Neural cell (in vitro differentiated cells): Measurements from ENCODE around the gene SPIN1. TPM values are rescaled to one million over a fixed set of nuclear protein-coding genes. Genes with fewer than 3 reads are reported as not detected.

Experiments used
- H2AFZ ChIP-seq: fragments of 200-600, 300-800 bp; sonication (generic), shearing (Covaris generic); 2 replicates; pipeline ENCODE4 v1.6.0; 2014; ENCODE audit warnings: low read depth, mild to moderate bottlenecking, antibody characterized with exemption, low read length, moderate library complexity
- H3F3A ChIP-seq: fragments of 200-600 bp; shearing (Covaris generic); 2 replicates; pipeline ENCODE4 v1.6.1; 2016; ENCODE audit warnings: mild to moderate bottlenecking, moderate library complexity, mixed read lengths, antibody characterized with exemption, low read length; ENCODE audit not compliant: insufficient read depth, poor library complexity, severe bottlenecking
- H3K27ac ChIP-seq: fragments of 200-600, 300-800 bp; sonication (generic), shearing (Covaris generic); 2 replicates; pipeline ENCODE4 v1.5.1; 2014; ENCODE audit warnings: mild to moderate bottlenecking, low read length, moderate library complexity
- H3K27me3 ChIP-seq: fragments of 300-800, 200-600 bp; sonication (generic), shearing (Covaris generic); 2 replicates; pipeline ENCODE4 v1.6.0; 2014; ENCODE audit warnings: mild to moderate bottlenecking, low read depth, low read length, moderate library complexity; ENCODE audit not compliant: insufficient read depth
- H3K36me3 ChIP-seq: fragments of 300-800, 200-600 bp; sonication (generic), shearing (Covaris generic); 2 replicates; pipeline ENCODE4 v1.5.1; 2014; ENCODE audit warnings: mild to moderate bottlenecking, antibody characterized with exemption, low read length, moderate library complexity; ENCODE audit not compliant: insufficient read depth
- H3K4me2 ChIP-seq: fragments of 300-800, 200-600 bp; sonication (generic), shearing (Covaris generic); 2 replicates; pipeline ENCODE4 v1.6.0; 2014; ENCODE audit warnings: mild to moderate bottlenecking, low read length
- H3K4me3 ChIP-seq: fragments of 300-800, 200-600 bp; sonication (generic), shearing (Covaris generic); 2 replicates; pipeline ENCODE4 v1.5.1; 2014; ENCODE audit warnings: mild to moderate bottlenecking, low read length, moderate library complexity
- H3K79me2 ChIP-seq: fragments of 200-600 bp; shearing (Covaris generic); replicated peaks from 2 replicates; pipeline ENCODE4 v1.6.0; 2014; ENCODE audit warnings: mild to moderate bottlenecking, low read length, moderate library complexity; ENCODE audit not compliant: insufficient read depth
- H3K9ac ChIP-seq: fragments of 300-800, 200-600 bp; sonication (generic), shearing (Covaris generic); 2 replicates; pipeline ENCODE4 v1.6.1; 2016; ENCODE audit warnings: mild to moderate bottlenecking, low read length, mixed read lengths
- H3K9me2 ChIP-seq: fragments of 200-600 bp; shearing (Covaris generic); 2 replicates; pipeline ENCODE4 v1.6.1; 2016; ENCODE audit warnings: mild to moderate bottlenecking, low read length, mixed read lengths; ENCODE audit not compliant: insufficient read depth
- H3K9me3 ChIP-seq: fragments of 200-600, 300-800 bp; sonication (generic), shearing (Covaris generic); 2 replicates; pipeline ENCODE4 v1.6.1; 2016; ENCODE audit warnings: mild to moderate bottlenecking, mixed run types, low read length, moderate library complexity, mixed read lengths
- H4K20me1 ChIP-seq: fragments of 200-600 bp; shearing (Covaris generic); 2 replicates; pipeline ENCODE4 v1.6.1; 2016; ENCODE audit warnings: mild to moderate bottlenecking, mixed run types; ENCODE audit not compliant: insufficient read depth
- CTCF ChIP-seq: fragments of 450-650 bp; IDR thresholded peaks from 2 replicates; pipeline ENCODE4 v1.5.1; 2014; ENCODE audit warnings: antibody characterized with exemption, mild to moderate bottlenecking, moderate library complexity; ENCODE audit not compliant: poor library complexity, severe bottlenecking
- EP300 ChIP-seq: fragments of 450-650 bp; conservative IDR thresholded peaks from 2 replicates; pipeline ENCODE4 v1.6.1; 2014; ENCODE audit warnings: antibody characterized with exemption, mild to moderate bottlenecking, moderate library complexity; ENCODE audit not compliant: poor library complexity, severe bottlenecking
- EZH2 ChIP-seq: fragments of 200-600, 300-800 bp; shearing (Covaris generic), sonication (generic); IDR thresholded peaks from 2 replicates; pipeline ENCODE4 v1.6.1; 2014; ENCODE audit warnings: antibody characterized with exemption, low read length, borderline replicate concordance, mild to moderate bottlenecking; ENCODE audit not compliant: insufficient read depth, poor library complexity, severe bottlenecking
- MXI1 ChIP-seq: fragments of 450-650 bp; conservative IDR thresholded peaks from 2 replicates; pipeline ENCODE4 v1.6.1; 2014; ENCODE audit warnings: antibody characterized with exemption, mild to moderate bottlenecking; ENCODE audit not compliant: poor library complexity, severe bottlenecking
- POLR2AphosphoS5 ChIP-seq: IDR thresholded peaks from 2 replicates; pipeline ENCODE4 v1.6.1; 2012
- RAD21 ChIP-seq: fragments of 450-650 bp; conservative IDR thresholded peaks from 2 replicates; pipeline ENCODE4 v1.6.1; 2014; ENCODE audit warnings: antibody characterized with exemption, mild to moderate bottlenecking, moderate library complexity
- REST ChIP-seq: IDR thresholded peaks from 2 replicates; pipeline ENCODE4 v1.6.1; 2012; ENCODE audit warnings: borderline replicate concordance
- SMC3 ChIP-seq: fragments of 450-650 bp; conservative IDR thresholded peaks from 2 replicates; pipeline ENCODE4 v1.6.1; 2014; ENCODE audit warnings: antibody characterized with exemption, mild to moderate bottlenecking, moderate library complexity; ENCODE audit not compliant: poor library complexity
- TAF1 ChIP-seq: IDR thresholded peaks from 2 replicates; pipeline ENCODE4 v1.6.1; 2012; ENCODE audit warnings: low read depth
- polyA plus RNA-seq: library from polyadenylated mRNA; depleted of rRNA; stranded (reverse); fragments of >200 nt; gene quantifications from 2 replicates; pipeline ENCODE4 v1.2.3, GENCODE V29; 2014

Gene SPIN1
- polyA plus RNA-seq, 1 donor from 2014 or later = 282 TPM

GRCh38 chr9:88435336-88435735 is 47.1 kb downstream of the SPIN1 start:
- H3K9ac ChIP-seq = no peak overlapping the region
- H3K9me3 ChIP-seq = no peaks in the 10 kb centered on the region
- H3K36me3 ChIP-seq = peaks cover 9% of the 10 kb centered on the region
- no peak overlapping the region for H3K4me3 ChIP-seq
- H3K27me3 ChIP-seq = no peaks in the 10 kb centered on the region
- H3K27ac ChIP-seq = no peak overlapping the region
- H3K4me2 ChIP-seq = no peak overlapping the region
- H3K79me2 ChIP-seq = peaks cover 36% of the 10 kb centered on the region
- no peak for TF ChIP-seq EZH2
- TF ChIP-seq TAF1 = no peak
- no peak for TF ChIP-seq MXI1
- TF ChIP-seq POLR2AphosphoS5 = no peak
- TF ChIP-seq REST = no peak
- no peak for TF ChIP-seq SMC3
- no peak for TF ChIP-seq CTCF
- H2AFZ ChIP-seq = no peak overlapping the region
- no peaks in the 10 kb centered on the region for H3F3A ChIP-seq
- no peaks in the 10 kb centered on the region for H3K9me2 ChIP-seq
- no peaks in the 10 kb centered on the region for H4K20me1 ChIP-seq

- no peak for TF ChIP-seq MXI1
- no peak for TF ChIP-seq TAF1
- TF ChIP-seq CTCF = no peak
- TF ChIP-seq RAD21 = no peak
- TF ChIP-seq POLR2AphosphoS5 = no peak
- TF ChIP-seq EZH2 = no peak
- no peak for TF ChIP-seq REST
- TF ChIP-seq SMC3 = no peak
- TF ChIP-seq EP300 = no peak
- Histone ChIP-seq H3K79me2 (peaks cover 41% of the 10 kb centered on the region), H3K9me2 (no peaks in the 10 kb centered on the region), H3K27ac (no peak overlapping the region), H3K9me3 (no peaks in the 10 kb centered on the region), H2AFZ (no peak overlapping the region), H3K36me3 (peaks cover 9% of the 10 kb centered on the region), H4K20me1 (no peaks in the 10 kb centered on the region), H3K27me3 (no peaks in the 10 kb centered on the region), H3K9ac (no peak overlapping the region), H3F3A (no peaks in the 10 kb centered on the region), H3K4me2 (no peak overlapping the region), H3K4me3 (no peak overlapping the region)
These were observed 48.1 kb downstream of the SPIN1 start for GRCh38 chr9:88436379-88436778.
